ENCODE measurements around the gene CDK17.

GRCh38 chr12:96416033-96416799 is 16.0 kb upstream of the CDK17 start:
- TF ChIP-seq POLR2A (IDR thresholded peaks at IDR 0.05) (no peak), EP300 (IDR thresholded peaks at IDR 0.05) (no peak), CTCF (IDR thresholded peaks at IDR 0.05) (no peak)

Measured in tibial nerve (tissue), 4 donors.